Neuron (in vitro differentiated cells): ENCODE results near the gene NEURL3.

Experiments
- H2AFZ ChIP-seq: one replicate; pipeline ENCODE4 v1.6.1; 2013; ENCODE audit warnings: low read depth, mild to moderate bottlenecking, inconsistent platforms, low read length, moderate library complexity
- H3K27me3 ChIP-seq: one replicate; pipeline ENCODE4 v1.6.1; 2013; ENCODE audit warnings: low read length; ENCODE audit not compliant: insufficient read depth
- H3K36me3 ChIP-seq: one replicate; pipeline ENCODE4 v1.6.1; 2013; ENCODE audit warnings: low read length; ENCODE audit not compliant: insufficient read depth
- H3K4me1 ChIP-seq: one replicate; pipeline ENCODE4 v1.6.1; 2013; ENCODE audit warnings: low read length; ENCODE audit not compliant: insufficient read depth
- H3K4me3 ChIP-seq: 2 replicates; pipeline ENCODE4 v1.5.1; 2013; ENCODE audit warnings: mild to moderate bottlenecking, low read length, moderate library complexity
- H3K9me3 ChIP-seq: one replicate; pipeline ENCODE4 v1.6.1; 2013; ENCODE audit warnings: low read length

Gene NEURL3

GRCh38 chr2:96491860-96492497 lies 13.2 kb downstream of the NEURL3 start:
- no peaks in the 10 kb centered on the region for H3K36me3 ChIP-seq
- H3K4me3 ChIP-seq: no peak overlapping the region
- H2AFZ ChIP-seq: no peak overlapping the region
- no peaks in the 10 kb centered on the region for H3K4me1 ChIP-seq
- H3K27me3 ChIP-seq: no peaks in the 10 kb centered on the region
- peaks cover 2% of the 10 kb centered on the region for H3K9me3 ChIP-seq

- no peak overlapping the region for H2AFZ ChIP-seq
- no peaks in the 10 kb centered on the region for H3K9me3 ChIP-seq
- no peaks in the 10 kb centered on the region for H3K36me3 ChIP-seq
- H3K27me3 ChIP-seq: no peaks in the 10 kb centered on the region
- no peaks in the 10 kb centered on the region for H3K4me1 ChIP-seq
- no peak overlapping the region for H3K4me3 ChIP-seq
Measured at GRCh38 chr2:96489663-96490062, 15.5 kb downstream of the NEURL3 start.

GRCh38 chr2:96489261-96489660 lies 15.9 kb downstream of the NEURL3 start:
- no peaks in the 10 kb centered on the region for H3K4me1 ChIP-seq
- no peaks in the 10 kb centered on the region for H3K9me3 ChIP-seq
- H3K36me3 ChIP-seq: no peaks in the 10 kb centered on the region
- no peak overlapping the region for H2AFZ ChIP-seq
- H3K4me3 ChIP-seq: no peak overlapping the region
- H3K27me3 ChIP-seq: no peaks in the 10 kb centered on the region

- Histone ChIP-seq H3K27me3 (no peaks in the 10 kb centered on the region), H2AFZ (no peak overlapping the region), H3K4me1 (no peaks in the 10 kb centered on the region), H3K4me3 (no peak overlapping the region), H3K9me3 (no peaks in the 10 kb centered on the region), H3K36me3 (no peaks in the 10 kb centered on the region)
Measured at GRCh38 chr2:96486696-96487095, 18.5 kb downstream of the NEURL3 start.

- Histone ChIP-seq H3K4me1 (no peaks in the 10 kb centered on the region), H3K4me3 (no peak overlapping the region), H3K36me3 (no peaks in the 10 kb centered on the region), H3K9me3 (no peaks in the 10 kb centered on the region), H3K27me3 (no peaks in the 10 kb centered on the region), H2AFZ (no peak overlapping the region)
Measured at GRCh38 chr2:96485751-96486651, 19.2 kb downstream of the NEURL3 start.

GRCh38 chr2:96485350-96485749 lies 19.8 kb downstream of the NEURL3 start:
- Histone ChIP-seq H3K4me3 (no peak overlapping the region), H3K27me3 (no peaks in the 10 kb centered on the region), H3K9me3 (no peaks in the 10 kb centered on the region)

GRCh38 chr2:96484091-96484490 lies 21.1 kb downstream of the NEURL3 start:
- Histone ChIP-seq H2AFZ (no peak overlapping the region), H3K36me3 (no peaks in the 10 kb centered on the region), H3K4me3 (no peak overlapping the region), H3K27me3 (no peaks in the 10 kb centered on the region), H3K4me1 (no peaks in the 10 kb centered on the region), H3K9me3 (no peaks in the 10 kb centered on the region)

More at GRCh38 chr2:96485350-96485749, 19.8 kb downstream of the NEURL3 start:
- H3K4me1 ChIP-seq: no peaks in the 10 kb centered on the region
- H3K36me3 ChIP-seq: no peaks in the 10 kb centered on the region
- no peak overlapping the region for H2AFZ ChIP-seq

- Histone ChIP-seq H3K27me3 (no peaks in the 10 kb centered on the region), H3K4me3 (no peak overlapping the region), H3K36me3 (no peaks in the 10 kb centered on the region), H3K4me1 (no peaks in the 10 kb centered on the region), H3K9me3 (no peaks in the 10 kb centered on the region), H2AFZ (no peak overlapping the region)
Measured at GRCh38 chr2:96477458-96477857, 27.7 kb downstream of the NEURL3 start.

GRCh38 chr2:96471772-96472171 lies 33.4 kb downstream of the NEURL3 start:
- no peaks in the 10 kb centered on the region for H3K4me1 ChIP-seq
- no peak overlapping the region for H3K4me3 ChIP-seq
- H3K9me3 ChIP-seq: no peaks in the 10 kb centered on the region
- no peaks in the 10 kb centered on the region for H3K27me3 ChIP-seq
- H3K36me3 ChIP-seq: no peaks in the 10 kb centered on the region
- no peak overlapping the region for H2AFZ ChIP-seq

- no peak overlapping the region for H3K4me3 ChIP-seq
- no peaks in the 10 kb centered on the region for H3K9me3 ChIP-seq
- H3K4me1 ChIP-seq: no peaks in the 10 kb centered on the region
- H3K36me3 ChIP-seq: no peaks in the 10 kb centered on the region
- H2AFZ ChIP-seq: no peak overlapping the region
- no peaks in the 10 kb centered on the region for H3K27me3 ChIP-seq
Measured at GRCh38 chr2:96470636-96471035, 34.5 kb downstream of the NEURL3 start.

GRCh38 chr2:96470109-96470508 lies 35.0 kb downstream of the NEURL3 start:
- H3K9me3 ChIP-seq: no peaks in the 10 kb centered on the region
- no peak overlapping the region for H3K4me3 ChIP-seq
- no peak overlapping the region for H2AFZ ChIP-seq
- no peaks in the 10 kb centered on the region for H3K36me3 ChIP-seq
- no peaks in the 10 kb centered on the region for H3K4me1 ChIP-seq
- H3K27me3 ChIP-seq: no peaks in the 10 kb centered on the region

GRCh38 chr2:96468904-96469303 lies 36.3 kb downstream of the NEURL3 start:
- Histone ChIP-seq H2AFZ (no peak overlapping the region), H3K27me3 (no peaks in the 10 kb centered on the region), H3K4me3 (no peak overlapping the region), H3K4me1 (no peaks in the 10 kb centered on the region), H3K36me3 (no peaks in the 10 kb centered on the region), H3K9me3 (no peaks in the 10 kb centered on the region)

GRCh38 chr2:96464651-96465050 lies 40.5 kb downstream of the NEURL3 start:
- H3K36me3 ChIP-seq: no peaks in the 10 kb centered on the region
- H3K9me3 ChIP-seq: no peaks in the 10 kb centered on the region
- no peak overlapping the region for H3K4me3 ChIP-seq
- H3K27me3 ChIP-seq: no peaks in the 10 kb centered on the region
- H2AFZ ChIP-seq: no peak overlapping the region
- H3K4me1 ChIP-seq: no peaks in the 10 kb centered on the region
